IMR-90 (cell line): ENCODE measurements around the gene CACNA1D. TPM values are rescaled to one million over a fixed set of nuclear protein-coding genes. Genes with fewer than 3 reads are reported as not detected.

Experiments used
- ATAC-seq: fragments of 200-7000 bp; cut with Tn5 transposase; 2 replicates; pipeline ENCODE4 v1.9.1; 2020; ENCODE audit warnings: low read depth, mild to moderate bottlenecking, moderate library complexity
- BruUV-seq: library from RNA; stranded (reverse); fragments of 400-500 nt; replicated peaks from 2 replicates; lab custom pipeline; 2021; lab: Mats Ljungman, UMichigan
- CTCF ChIA-PET: fragments of 300-600 bp; formaldehyde crosslinking; extraction: SDS; loops from one replicate; lab custom pipeline; 2021; ENCODE audit warnings: antibody characterized with exemption; lab: Yijun Ruan, JAX
- POLR2A ChIA-PET: fragments of 300-600 bp; sonication (Branson Sonifier 250); formaldehyde crosslinking; loops from one replicate; lab custom pipeline; 2022; ENCODE audit warnings: antibody characterized with exemption; ENCODE audit not compliant: unreplicated experiment; lab: Charles Lee
- DNase-seq: peaks from one replicate; pipeline ENCODE4 v3.0.0; 2013
- H2AFZ ChIP-seq: replicated peaks from 2 replicates; pipeline ENCODE3; 2013; ENCODE audit warnings: low read length, mild to moderate bottlenecking; ENCODE audit not compliant: poor library complexity
- H2AK5ac ChIP-seq: 2 replicates; pipeline ENCODE4 v1.6.1; 2013; ENCODE audit warnings: low read depth, low read length, inconsistent platforms
- H2AK9ac ChIP-seq: replicated peaks from 2 replicates; pipeline ENCODE3; 2013; ENCODE audit warnings: mild to moderate bottlenecking, low read depth, low read length, moderate library complexity; ENCODE audit not compliant: poor library complexity
- H2BK120ac ChIP-seq: 2 replicates; pipeline ENCODE4 v1.6.1; 2013; ENCODE audit warnings: low read depth, low read length, inconsistent platforms
- H2BK15ac ChIP-seq: 3 replicates; pipeline ENCODE4 v1.6.1; 2013; ENCODE audit warnings: low read depth, low read length, inconsistent platforms
- H2BK20ac ChIP-seq: 2 replicates; pipeline ENCODE4 v1.6.1; 2013; ENCODE audit warnings: low read depth, mild to moderate bottlenecking, inconsistent platforms, low read length, moderate library complexity
- H2BK5ac ChIP-seq: 2 replicates; pipeline ENCODE4 v1.6.1; 2013; ENCODE audit warnings: mild to moderate bottlenecking, low read depth, low read length, inconsistent platforms; ENCODE audit not compliant: poor library complexity, severe bottlenecking
- H3K14ac ChIP-seq: replicated peaks from 2 replicates; pipeline ENCODE4 v1.6.1; 2013; ENCODE audit warnings: low read depth, low read length, inconsistent platforms
- H3K18ac ChIP-seq: 2 replicates; pipeline ENCODE4 v1.6.1; 2013; ENCODE audit warnings: low read depth, low read length, control low read depth
- H3K23ac ChIP-seq: 2 replicates; pipeline ENCODE4 v1.6.1; 2013; ENCODE audit warnings: low read depth, low read length, inconsistent platforms
- H3K27ac ChIP-seq: 2 replicates; pipeline ENCODE4 v1.5.1; 2013; ENCODE audit warnings: mild to moderate bottlenecking, control low read depth, low read length; ENCODE audit not compliant: insufficient read depth
- H3K27me3 ChIP-seq: 2 replicates; pipeline ENCODE4 v1.6.1; 2013; ENCODE audit warnings: low read length; ENCODE audit not compliant: control insufficient read depth, insufficient read depth
- H3K36me3 ChIP-seq: 2 replicates; pipeline ENCODE4 v1.6.1; 2013; ENCODE audit warnings: low read length, mixed read lengths; ENCODE audit not compliant: control insufficient read depth, insufficient read depth
- H3K4ac ChIP-seq: 2 replicates; pipeline ENCODE4 v1.6.1; 2013; ENCODE audit warnings: low read depth, low read length, inconsistent platforms
- H3K4me1 ChIP-seq: 2 replicates; pipeline ENCODE4 v1.6.1; 2013; ENCODE audit warnings: low read length, mixed read lengths; ENCODE audit not compliant: control insufficient read depth, insufficient read depth
- H3K4me2 ChIP-seq: 2 replicates; pipeline ENCODE4 v1.6.1; 2013; ENCODE audit warnings: low read depth, mild to moderate bottlenecking, control low read depth, low read length, moderate library complexity
- H3K4me3 ChIP-seq: 2 replicates; pipeline ENCODE4 v1.5.1; 2013; ENCODE audit warnings: low read depth, mild to moderate bottlenecking, control low read depth, low read length, moderate library complexity; ENCODE audit not compliant: insufficient read depth
- H3K56ac ChIP-seq: 2 replicates; pipeline ENCODE4 v1.6.1; 2013; ENCODE audit warnings: low read length, inconsistent platforms; ENCODE audit not compliant: insufficient read depth; ENCODE audit errors: extremely low read depth
- H3K79me1 ChIP-seq, 2 experiments: 2 replicates each; pipeline ENCODE4 v1.6.1; 2013; ENCODE audit warnings: low read length in 2 of 2, inconsistent platforms in 1 of 2, low read depth in 1 of 2
- H3K9ac ChIP-seq: 2 replicates; pipeline ENCODE4 v1.6.1; 2013; ENCODE audit warnings: low read depth, low read length, control low read depth
- H3K9me1 ChIP-seq: 2 replicates; pipeline ENCODE4 v1.6.1; 2013; ENCODE audit warnings: low read length, inconsistent platforms; ENCODE audit not compliant: insufficient read depth
- H3K9me3 ChIP-seq: 2 replicates; pipeline ENCODE4 v1.6.1; 2013; ENCODE audit warnings: low read length; ENCODE audit not compliant: control insufficient read depth, insufficient read depth
- H4K20me1 ChIP-seq: 2 replicates; pipeline ENCODE4 v1.6.1; 2013; ENCODE audit warnings: low read length, inconsistent platforms; ENCODE audit not compliant: insufficient read depth
- H4K5ac ChIP-seq: 2 replicates; pipeline ENCODE4 v1.6.1; 2013; ENCODE audit warnings: mild to moderate bottlenecking, low read depth, low read length, control low read depth
- H4K8ac ChIP-seq, 2 experiments: 2 replicates each; pipeline ENCODE4 v1.6.1; 2013; ENCODE audit warnings: low read depth in 2 of 2, low read length in 2 of 2, control low read depth in 1 of 2, inconsistent platforms in 1 of 2
- H4K91ac ChIP-seq: 2 replicates; pipeline ENCODE4 v1.6.1; 2013; ENCODE audit warnings: low read depth, low read length, inconsistent platforms; ENCODE audit not compliant: insufficient read depth
- BHLHE40 ChIP-seq: fragments of 150-350 bp; IDR thresholded peaks from 2 replicates; pipeline ENCODE4 v1.6.1; 2016; ENCODE audit warnings: mild to moderate bottlenecking, low read depth, low read length
- CHD1 ChIP-seq: IDR thresholded peaks from 2 replicates; pipeline ENCODE4 v1.6.1; 2012; ENCODE audit warnings: low read depth, low read length, improper control_type of control experiment
- MAZ ChIP-seq: IDR thresholded peaks from 2 replicates; pipeline ENCODE4 v1.6.1; 2012; ENCODE audit warnings: low read depth, mild to moderate bottlenecking, low read length, improper control_type of control experiment, moderate library complexity, borderline replicate concordance
- MXI1 ChIP-seq: IDR thresholded peaks from 2 replicates; pipeline ENCODE4 v1.6.1; 2012; ENCODE audit warnings: low read depth, mild to moderate bottlenecking, low read length, moderate library complexity, borderline replicate concordance
- POLR2A ChIP-seq: IDR thresholded peaks from 2 replicates; pipeline ENCODE4 v1.6.1; 2012; ENCODE audit warnings: mild to moderate bottlenecking, low read depth, low read length
- RAD21 ChIP-seq: IDR thresholded peaks from 2 replicates; pipeline ENCODE4 v1.6.1; 2012; ENCODE audit warnings: low read length, improper control_type of control experiment
- RFX5 ChIP-seq: IDR thresholded peaks from 2 replicates; pipeline ENCODE4 v1.8.0; 2012; ENCODE audit warnings: low read depth, mild to moderate bottlenecking, low read length, moderate library complexity
- SMC3 ChIP-seq: fragments of 150-350 bp; IDR thresholded peaks from 2 replicates; pipeline ENCODE4 v1.6.1; 2016; ENCODE audit warnings: low read depth, mild to moderate bottlenecking, antibody characterized with exemption, low read length, moderate library complexity
- USF2 ChIP-seq: fragments of 150-350 bp; IDR thresholded peaks from 2 replicates; pipeline ENCODE4 v1.6.1; 2017; ENCODE audit warnings: mild to moderate bottlenecking, antibody characterized with exemption, low read length, low read depth
- WGBS, 2 experiments: methylation state at CpG; one replicate each; pipeline versions ENCODE4 v1.1.5 to v1.1.7; 2013; ENCODE audit warnings: missing lambda C conversion rate in 2 of 2; ENCODE audit not compliant: insufficient read length in 1 of 2; ENCODE audit errors: extremely low coverage in 2 of 2; 5-methylcytosine and 5-hydroxymethylcytosine counted together
- dilution Hi-C: fragments of 300-500 bp; cut with HindIII; formaldehyde crosslinking; loops from one replicate; pipeline ENCODE4 v1.14.3; 2018; ENCODE audit warnings: low sequenced_read_pairs; ENCODE audit not compliant: unreplicated experiment
- in situ Hi-C: fragments of 300-500 bp; cut with MboI; formaldehyde crosslinking; loops from 3 replicates; pipeline ENCODE4 v1.14.3; 2019; ENCODE audit warnings: low sequenced_read_pairs, inconsistent platforms, mixed read lengths
- intact Hi-C: fragments of 100-400 bp; cut with micrococcal nuclease; formaldehyde crosslinking; loops from 2 replicates; pipeline ENCODE4 v1.10.0; 2022
- polyA plus RNA-seq, 3 experiments: library from polyadenylated mRNA; depleted of rRNA; stranded (reverse); fragments of >200 nt; gene quantifications; 2 replicates each; pipeline ENCODE4 v1.2.3, GENCODE V29; 2012; ENCODE audit warnings: low replicate concordance in 1 of 3
- total RNA-seq: library from RNA; depleted of rRNA; stranded (reverse); fragments of >200 nt; gene quantifications from 2 replicates; pipeline ENCODE4 v1.2.3, GENCODE V29; 2012
- TF ChIP-seq, protein P1 (sequence below): conservative IDR thresholded peaks from 2 replicates; pipeline ENCODE4 v1.5.1; 2012; ENCODE audit warnings: mild to moderate bottlenecking, low read depth, low read length, improper control_type of control experiment

The CACNA1D gene
- total and polyA plus RNA-seq, 2 of the 4 experiments (the other 2 are of a cell fraction) = 0.07 TPM; not detected in 1

DNA sequence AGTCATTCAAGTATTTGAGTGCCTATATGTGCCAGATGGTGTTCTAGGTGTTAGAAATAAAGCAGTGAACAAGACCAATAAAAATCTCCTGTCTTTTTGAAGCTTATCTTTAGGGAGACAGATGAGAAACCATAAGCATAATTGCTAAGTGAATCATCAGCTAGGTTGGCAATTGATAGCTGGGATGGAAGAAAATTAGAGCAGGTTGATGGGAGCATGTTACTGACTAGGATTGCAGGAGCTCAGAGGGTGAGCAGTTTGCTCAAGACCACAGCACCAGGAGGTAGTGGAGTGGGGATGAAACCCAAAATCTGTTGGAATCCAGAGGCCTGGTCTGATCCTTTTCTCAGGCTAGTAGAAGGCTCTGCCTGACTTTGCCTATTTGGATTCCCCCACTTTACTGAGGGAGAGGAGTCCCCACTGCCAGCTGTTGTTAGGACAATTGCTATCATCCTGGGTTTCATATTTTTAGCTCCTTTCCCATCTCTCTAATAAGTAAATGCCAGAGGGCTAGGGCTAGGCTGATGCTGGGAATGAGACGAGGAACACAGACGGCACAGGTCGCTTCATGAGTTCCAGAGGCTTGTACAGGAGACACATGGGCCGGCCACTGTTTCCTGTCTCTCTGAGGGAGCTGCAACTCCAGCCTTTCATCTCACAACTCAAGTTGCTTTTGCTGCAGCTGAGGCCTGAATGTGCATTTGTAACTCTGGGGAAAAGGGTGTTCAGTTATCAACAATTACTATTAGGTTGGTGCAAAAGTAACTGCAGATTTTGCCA is 102.9 kb downstream of the CACNA1D start:
- no peak for TF ChIP-seq CHD1
- no peak for TF ChIP-seq MXI1
- no peak for TF ChIP-seq POLR2A
- TF ChIP-seq MAZ = no peak
- TF ChIP-seq, protein P1, sequence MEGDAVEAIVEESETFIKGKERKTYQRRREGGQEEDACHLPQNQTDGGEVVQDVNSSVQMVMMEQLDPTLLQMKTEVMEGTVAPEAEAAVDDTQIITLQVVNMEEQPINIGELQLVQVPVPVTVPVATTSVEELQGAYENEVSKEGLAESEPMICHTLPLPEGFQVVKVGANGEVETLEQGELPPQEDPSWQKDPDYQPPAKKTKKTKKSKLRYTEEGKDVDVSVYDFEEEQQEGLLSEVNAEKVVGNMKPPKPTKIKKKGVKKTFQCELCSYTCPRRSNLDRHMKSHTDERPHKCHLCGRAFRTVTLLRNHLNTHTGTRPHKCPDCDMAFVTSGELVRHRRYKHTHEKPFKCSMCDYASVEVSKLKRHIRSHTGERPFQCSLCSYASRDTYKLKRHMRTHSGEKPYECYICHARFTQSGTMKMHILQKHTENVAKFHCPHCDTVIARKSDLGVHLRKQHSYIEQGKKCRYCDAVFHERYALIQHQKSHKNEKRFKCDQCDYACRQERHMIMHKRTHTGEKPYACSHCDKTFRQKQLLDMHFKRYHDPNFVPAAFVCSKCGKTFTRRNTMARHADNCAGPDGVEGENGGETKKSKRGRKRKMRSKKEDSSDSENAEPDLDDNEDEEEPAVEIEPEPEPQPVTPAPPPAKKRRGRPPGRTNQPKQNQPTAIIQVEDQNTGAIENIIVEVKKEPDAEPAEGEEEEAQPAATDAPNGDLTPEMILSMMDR = no peak
- TF ChIP-seq SMC3 = no peak
- TF ChIP-seq RFX5 = no peak
- no peak for TF ChIP-seq USF2
- no peak for TF ChIP-seq RAD21
- TF ChIP-seq BHLHE40 = no peak
- Histone ChIP-seq H2BK20ac (no peak overlapping the region), H3K4me3 (no peak overlapping the region), H4K91ac (no peak overlapping the region), H2BK15ac (no peak overlapping the region), H4K20me1 (no peaks in the 10 kb centered on the region), H2AK9ac (no peak overlapping the region), H3K9me1 (no peaks in the 10 kb centered on the region), H3K23ac (no peak overlapping the region), H4K8ac (no peak overlapping the region), H2BK120ac (no peak overlapping the region), H2AFZ (no peak overlapping the region), H3K56ac (no peak overlapping the region), H3K14ac (no peak overlapping the region), H3K79me1 (no peaks in the 10 kb centered on the region), H2AK5ac (no peak overlapping the region), H3K9ac (no peak overlapping the region), H4K5ac (no peak overlapping the region), H3K4me1 (no peaks in the 10 kb centered on the region), H3K18ac (no peak overlapping the region), H3K27me3 (no peaks in the 10 kb centered on the region), H3K36me3 (no peaks in the 10 kb centered on the region), H3K4ac (no peak overlapping the region), H3K27ac (no peak overlapping the region), H3K9me3 (no peaks in the 10 kb centered on the region), H2BK5ac (no peak overlapping the region), H3K4me2 (no peak overlapping the region)
- intact Hi-C loops = no loop called here
- in situ Hi-C loops = no loop called here
- ATAC-seq (no peak), DNase-seq (no peak)
- ChIA-PET CTCF (no interaction called here), POLR2A (interaction anchor here (0.6 kb wide), 1 partner anchor 15 kb away, joined by 4 read pairs; no protein-coding TSS in a partner anchor)
- no TSS peak for BruUV-seq
- dilution Hi-C loops = no loop called here
- no CpG with 5 or more reads among the region's 4 CpGs for WGBS, 2 experiments
